Measurements from ENCODE around the gene SLFNL1.

SLFNL1 gene

GRCh38 chr1:40985161-40985560 is 36.4 kb downstream of the SLFNL1 start:
- no peak for DNase-seq

GRCh38 chr1:40984531-40984930 is 37.0 kb downstream of the SLFNL1 start:
- DNase-seq, result no peak

GRCh38 chr1:40984066-40984465 is 37.5 kb downstream of the SLFNL1 start:
- no peak for DNase-seq

GRCh38 chr1:40983286-40983685 is 38.2 kb downstream of the SLFNL1 start:
- no peak for DNase-seq

GRCh38 chr1:40982721-40983120 is 38.8 kb downstream of the SLFNL1 start:
- no peak for DNase-seq

- no peak for DNase-seq
These were observed 39.7 kb downstream of the SLFNL1 start for GRCh38 chr1:40981691-40982448.

GRCh38 chr1:40980453-40981121 is 40.9 kb downstream of the SLFNL1 start:
- peak; percentile 49 for DNase-seq

- DNase-seq, result no peak
These were observed 41.5 kb downstream of the SLFNL1 start for GRCh38 chr1:40980068-40980452.

- DNase-seq, result peak; percentile 93
These were observed 42.1 kb downstream of the SLFNL1 start, which contains the start of gene CTPS1 for GRCh38 chr1:40979241-40980067. Gene CTPS1 (plus strand): TSS chr1:40979696. CDS start chr1:40983291, 3,595 bp downstream.

GRCh38 chr1:40978886-40979240 is 42.7 kb downstream of the SLFNL1 start:
- DNase-seq, result no peak

- DNase-seq, result no peak
These were observed 43.8 kb downstream of the SLFNL1 start for GRCh38 chr1:40977716-40978115.

- no peak for DNase-seq
These were observed 44.4 kb downstream of the SLFNL1 start for GRCh38 chr1:40976952-40977690.

GRCh38 chr1:40974945-40975344 is 46.6 kb downstream of the SLFNL1 start:
- no peak for DNase-seq

- DNase-seq, result no peak
These were observed 47.6 kb downstream of the SLFNL1 start for GRCh38 chr1:40973912-40974311.

GRCh38 chr1:40971966-40972365 is 49.6 kb downstream of the SLFNL1 start:
- DNase-seq, result no peak

- no peak for DNase-seq
These were observed 52.1 kb downstream of the SLFNL1 start for GRCh38 chr1:40969445-40969844.

GRCh38 chr1:40966417-40966816 is 55.1 kb downstream of the SLFNL1 start:
- no peak for DNase-seq

All from central memory CD4-positive, alpha-beta T cell (primary cell).